ENCODE data around the gene ZNF513. TPM values are rescaled to one million over a fixed set of nuclear protein-coding genes. Genes with fewer than 3 reads are reported as not detected.
A peak's percentile ranks its signal among the peaks of the same experiment; 100 is the strongest.

Gene ZNF513
- total and polyA plus RNA-seq, 12 donors = 3.1 to 83.7 (median 17.9) TPM

GRCh38 chr2:27370026-27370815, 10.3 kb downstream of the ZNF513 start, which contains the start of the genes EIF2B4 and SNX17:
Gene EIF2B4, minus strand, starts transcription at chr2:27370338. Its CDS starts 24 bp downstream, at chr2:27370314.
Gene SNX17, plus strand, starts transcription at chr2:27370616. Its CDS starts 128 bp downstream, at chr2:27370744.
- H3K27me3 ChIP-seq = no peaks in the 10 kb centered on the region
- H3K9me3 ChIP-seq (replicated peaks in 1 of 3) = no peaks in the 10 kb centered on the region
- H3K4me1 ChIP-seq (replicated peaks in 1 of 2) = peaks cover 17 to 33% of the 10 kb centered on the region in 2 donors
- peak; percentile 99 to 100 (median 99) for DNase-seq
- TF ChIP-seq POLR2A (IDR thresholded peaks at IDR 0.05) = peak; percentile 81 to 91
- TF ChIP-seq, protein P1, sequence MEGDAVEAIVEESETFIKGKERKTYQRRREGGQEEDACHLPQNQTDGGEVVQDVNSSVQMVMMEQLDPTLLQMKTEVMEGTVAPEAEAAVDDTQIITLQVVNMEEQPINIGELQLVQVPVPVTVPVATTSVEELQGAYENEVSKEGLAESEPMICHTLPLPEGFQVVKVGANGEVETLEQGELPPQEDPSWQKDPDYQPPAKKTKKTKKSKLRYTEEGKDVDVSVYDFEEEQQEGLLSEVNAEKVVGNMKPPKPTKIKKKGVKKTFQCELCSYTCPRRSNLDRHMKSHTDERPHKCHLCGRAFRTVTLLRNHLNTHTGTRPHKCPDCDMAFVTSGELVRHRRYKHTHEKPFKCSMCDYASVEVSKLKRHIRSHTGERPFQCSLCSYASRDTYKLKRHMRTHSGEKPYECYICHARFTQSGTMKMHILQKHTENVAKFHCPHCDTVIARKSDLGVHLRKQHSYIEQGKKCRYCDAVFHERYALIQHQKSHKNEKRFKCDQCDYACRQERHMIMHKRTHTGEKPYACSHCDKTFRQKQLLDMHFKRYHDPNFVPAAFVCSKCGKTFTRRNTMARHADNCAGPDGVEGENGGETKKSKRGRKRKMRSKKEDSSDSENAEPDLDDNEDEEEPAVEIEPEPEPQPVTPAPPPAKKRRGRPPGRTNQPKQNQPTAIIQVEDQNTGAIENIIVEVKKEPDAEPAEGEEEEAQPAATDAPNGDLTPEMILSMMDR (IDR thresholded peaks at IDR 0.05) = peak; percentile 40 to 78 (median 62)
- peak within 1 kb of the TSS; percentile 70 to 98 (median 96) for H3K27ac ChIP-seq
- intact Hi-C loops (cut with DNase I) = no loop called here
- peaks cover 0 to 62% of the 10 kb centered on the region in 2 donors for H3K36me3 ChIP-seq (replicated peaks in 1 of 2)
- peak within 1 kb of the TSS; percentile 73 to 95 (median 87) for H3K4me3 ChIP-seq
- 0% methylated on average over 50 to 85 of the region's 85 CpGs; no CpG with 5 or more reads in 1 of the 4 donors for WGBS, 4 donors

- H3K27me3 ChIP-seq = no peaks in the 10 kb centered on the region
- H3K36me3 ChIP-seq (replicated peaks in 1 of 2) = peaks cover 0 to 61% of the 10 kb centered on the region in 2 donors
- no peaks in the 10 kb centered on the region for H3K9me3 ChIP-seq (replicated peaks in 1 of 3)
- TF ChIP-seq, protein P1 (IDR thresholded peaks at IDR 0.05) = no peak
- no peak for TF ChIP-seq POLR2A (IDR thresholded peaks at IDR 0.05)
- 1 to 7% (median 1%) methylated on average over 9 to 18 of the region's 18 CpGs for WGBS, 4 donors
- H3K27ac ChIP-seq = peak overlapping the region; percentile 70 to 98 (median 96)
- H3K4me1 ChIP-seq (replicated peaks in 1 of 2) = peaks cover 17 to 33% of the 10 kb centered on the region in 2 donors
- intact Hi-C loops (cut with DNase I) = loop anchor here in 1 of 2 donors (5.0 kb wide), 1 partner anchor 42 kb away; no protein-coding TSS in a partner anchor
- peak in 6 of 7 donors; percentile 80 to 87 (median 82) for DNase-seq
- H3K4me3 ChIP-seq = peak overlapping the region; percentile 21 to 95 (median 70)
Measured at GRCh38 chr2:27369471-27370025, 11.0 kb downstream of the ZNF513 start.

DNA sequence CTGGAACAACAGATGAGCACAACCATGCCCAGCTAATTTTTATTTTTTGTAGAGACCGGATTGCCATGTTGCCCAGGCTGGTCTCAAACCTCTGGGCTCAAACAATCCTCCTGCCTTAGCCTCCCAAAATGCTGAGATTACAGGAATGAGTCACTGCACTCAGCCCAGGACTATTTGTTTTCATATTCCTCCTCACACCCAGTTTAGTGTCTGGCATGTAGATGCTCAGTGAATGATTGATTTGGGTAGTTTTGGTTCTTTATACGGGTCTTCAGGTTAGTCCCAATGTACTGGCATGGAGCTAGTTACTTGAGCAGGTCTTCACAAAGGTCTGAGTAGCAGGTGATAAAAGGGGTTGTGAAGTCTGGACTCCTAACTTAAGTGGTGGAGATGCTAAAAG, 16.6 kb downstream of the ZNF513 start:
- no peak for TF ChIP-seq POLR2A (IDR thresholded peaks at IDR 0.05)
- TF ChIP-seq, protein P1 (IDR thresholded peaks at IDR 0.05) = no peak
- H3K27ac ChIP-seq = no peak overlapping the region
- no peaks in the 10 kb centered on the region for H3K9me3 ChIP-seq (replicated peaks in 1 of 3)
- intact Hi-C loops (cut with DNase I) = no loop called here
- WGBS, 4 donors = 78 to 84% (median 80%) methylated on average over 2 of the region's 2 CpGs
- peaks cover 0 to 55% of the 10 kb centered on the region in 2 donors for H3K36me3 ChIP-seq (replicated peaks in 1 of 2)
- DNase-seq = no peak
- no peak overlapping the region for H3K4me3 ChIP-seq
- H3K27me3 ChIP-seq = no peaks in the 10 kb centered on the region
- peaks cover 2 to 8% of the 10 kb centered on the region in 2 donors for H3K4me1 ChIP-seq (replicated peaks in 1 of 2)
